DMS153 (cell line): ENCODE data around the gene CDKN2D.
A peak's percentile ranks its signal among the peaks of the same experiment; 100 is the strongest.
"Not testable (repeated sequence)": the region's sequence is repeated elsewhere in the genome, so short reads cannot be mapped to it uniquely, and the experiment has no call there.

Experiments
- DNase-seq: peaks from one replicate; lab custom pipeline; 2025; lab: John Stamatoyannopoulos, UW

CDKN2D gene

DNA sequence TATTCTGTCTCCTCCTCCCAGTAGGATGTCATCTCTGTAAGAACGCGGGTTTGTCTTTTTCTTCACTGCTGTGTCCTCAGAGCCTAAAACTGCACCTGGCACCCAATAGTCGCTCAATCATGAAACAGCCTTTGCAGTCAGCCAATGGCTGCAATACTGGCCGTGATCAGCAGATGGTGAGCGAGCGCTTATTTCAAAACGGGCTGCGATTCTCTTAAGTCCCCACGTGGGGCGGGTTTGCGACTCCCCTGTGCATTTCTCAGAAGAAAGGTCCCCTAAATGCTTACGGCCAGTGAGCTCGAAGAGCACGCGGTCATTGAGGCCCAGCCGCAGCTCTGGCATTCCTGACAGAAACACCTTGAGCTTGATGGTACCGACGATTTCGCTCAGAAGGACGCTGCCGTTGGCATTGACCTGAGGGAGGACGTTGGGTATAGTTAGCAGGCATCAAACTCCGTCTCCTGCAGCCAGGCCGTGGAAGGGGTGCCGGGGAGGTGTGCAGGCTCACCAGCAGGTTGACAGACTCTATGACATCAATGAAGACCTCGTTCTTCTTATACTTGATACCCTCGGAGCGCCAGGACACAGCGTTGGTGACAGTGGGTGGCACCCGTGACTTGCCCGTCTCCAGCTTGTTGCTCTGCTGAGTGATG, 12.3 kb upstream of the CDKN2D start:
- peak; percentile 49 for DNase-seq

- no peak for DNase-seq
Measured at GRCh38 chr19:10577951-10578350, 9.2 kb upstream of the CDKN2D start.

GRCh38 chr19:10575011-10575716, 6.4 kb upstream of the CDKN2D start:
- DNase-seq: no peak

DNA sequence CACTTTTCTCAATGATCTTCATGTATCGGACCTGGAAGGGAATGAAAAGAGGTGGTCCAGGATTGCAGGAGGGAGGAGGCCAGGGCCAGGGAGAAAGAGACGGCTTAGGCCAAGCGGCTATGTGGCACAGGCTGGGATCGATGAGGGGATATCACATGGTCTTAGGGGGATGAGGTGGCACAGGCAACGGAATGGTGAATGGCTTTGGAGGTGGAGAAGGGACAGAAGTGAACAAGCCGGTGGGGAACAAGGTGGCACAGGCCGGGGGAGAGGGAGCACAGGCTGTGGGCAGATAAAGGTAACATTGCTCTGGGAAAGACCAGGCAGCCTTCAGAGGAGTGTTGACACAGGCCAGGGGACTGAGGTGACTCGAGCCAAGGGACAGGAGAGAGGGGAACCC, 5.7 kb upstream of the CDKN2D start:
- DNase-seq: no peak

DNA sequence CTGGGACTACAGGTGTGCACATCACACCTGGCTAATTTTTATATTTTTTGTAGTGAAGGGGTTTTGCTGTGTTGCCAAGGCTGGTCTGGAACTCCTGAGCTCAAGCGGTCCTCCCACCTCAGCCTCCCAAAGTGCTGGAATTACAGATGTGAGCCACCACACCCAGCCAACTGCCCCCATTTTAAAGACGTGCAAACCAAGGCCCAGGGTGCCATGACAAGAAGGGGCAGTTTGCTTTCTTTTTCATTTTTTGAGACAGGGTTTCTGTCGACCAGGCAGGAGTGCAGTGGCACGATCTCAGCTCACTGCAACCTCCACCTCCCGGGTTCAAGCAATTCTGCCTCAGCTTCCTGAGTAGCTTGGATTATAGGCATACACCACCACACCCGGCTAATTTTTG, 5.0 kb upstream of the CDKN2D start:
- not testable (repeated sequence) for DNase-seq

DNA sequence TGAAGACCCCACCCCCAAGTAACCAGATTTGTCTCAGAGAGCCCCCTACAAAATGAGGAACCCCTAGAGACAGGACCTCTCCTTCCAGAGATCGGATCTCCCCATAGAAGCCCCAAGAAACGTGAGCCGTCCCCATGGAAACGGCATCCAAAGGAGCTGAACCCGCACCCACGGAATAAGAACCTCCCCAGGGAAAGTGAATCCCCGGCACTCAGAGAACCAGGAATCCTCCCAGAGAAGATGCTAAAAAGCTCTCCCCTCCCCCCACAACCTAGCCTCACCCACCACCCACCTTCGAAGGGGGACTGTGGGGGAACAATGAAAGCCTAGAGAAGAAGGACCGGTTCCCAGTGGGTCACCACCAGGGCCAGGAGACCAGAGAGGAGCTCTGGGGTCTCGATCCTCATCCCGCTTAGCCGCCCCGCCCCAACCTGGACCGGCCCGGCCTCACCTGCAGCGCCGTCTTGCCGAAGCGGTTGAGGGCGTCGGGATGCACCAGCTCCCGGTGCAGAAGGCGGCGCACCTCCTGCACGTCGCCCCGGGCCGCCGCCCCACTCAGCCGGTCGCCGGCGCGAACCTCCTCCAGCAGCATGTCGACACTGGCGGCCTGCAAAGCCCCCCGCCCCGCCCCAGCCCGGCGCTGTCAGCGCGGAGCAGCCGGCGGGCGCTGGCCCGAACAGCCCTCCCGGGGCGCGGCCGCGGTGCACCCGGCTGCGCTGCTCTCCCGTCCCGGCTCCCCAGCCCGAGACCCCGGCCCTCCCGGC, 535 bp downstream of the CDKN2D start:
- DNase-seq: peak; percentile 60

GRCh38 chr19:10567656-10568055, 1.1 kb downstream of the CDKN2D start:
- no peak for DNase-seq

DNA sequence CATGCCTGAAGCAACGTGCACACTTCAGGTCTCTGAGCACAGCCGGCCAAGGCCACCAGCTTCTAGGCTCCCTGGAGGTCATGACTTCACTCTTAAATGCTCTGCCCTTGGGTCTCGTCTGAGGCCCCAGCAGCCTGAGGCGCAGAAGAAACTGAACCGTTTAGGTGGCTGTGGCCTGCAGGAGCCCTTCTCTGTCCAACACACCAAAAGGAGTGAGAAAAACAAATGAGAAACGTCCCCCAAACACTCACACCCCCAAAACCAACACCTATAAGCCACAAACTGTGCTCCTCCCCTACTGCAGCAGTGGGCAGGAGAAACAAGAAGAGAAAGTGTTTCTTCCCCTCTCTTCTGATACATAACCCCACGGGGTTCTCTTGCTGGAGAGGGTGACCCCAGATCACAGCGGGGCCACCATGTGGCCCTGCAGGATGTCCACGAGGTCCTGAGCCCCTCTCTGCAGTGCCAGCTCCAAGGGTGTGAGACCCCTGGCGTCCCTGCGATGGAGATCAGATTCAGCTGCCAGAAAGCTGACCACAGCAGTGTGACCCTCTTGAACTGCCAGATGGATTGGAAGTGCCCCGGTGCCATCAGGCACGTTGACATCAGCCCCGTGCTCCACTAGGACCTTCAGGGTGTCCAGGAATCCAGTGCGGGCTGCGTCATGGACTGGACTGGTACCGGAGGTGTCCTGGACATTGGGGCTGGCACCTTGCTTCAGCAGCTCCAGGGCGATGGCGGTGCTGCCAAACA, 1.9 kb downstream of the CDKN2D start:
- DNase-seq: no peak

GRCh38 chr19:10566408-10566657, 2.4 kb downstream of the CDKN2D start:
- no peak for DNase-seq

DNA sequence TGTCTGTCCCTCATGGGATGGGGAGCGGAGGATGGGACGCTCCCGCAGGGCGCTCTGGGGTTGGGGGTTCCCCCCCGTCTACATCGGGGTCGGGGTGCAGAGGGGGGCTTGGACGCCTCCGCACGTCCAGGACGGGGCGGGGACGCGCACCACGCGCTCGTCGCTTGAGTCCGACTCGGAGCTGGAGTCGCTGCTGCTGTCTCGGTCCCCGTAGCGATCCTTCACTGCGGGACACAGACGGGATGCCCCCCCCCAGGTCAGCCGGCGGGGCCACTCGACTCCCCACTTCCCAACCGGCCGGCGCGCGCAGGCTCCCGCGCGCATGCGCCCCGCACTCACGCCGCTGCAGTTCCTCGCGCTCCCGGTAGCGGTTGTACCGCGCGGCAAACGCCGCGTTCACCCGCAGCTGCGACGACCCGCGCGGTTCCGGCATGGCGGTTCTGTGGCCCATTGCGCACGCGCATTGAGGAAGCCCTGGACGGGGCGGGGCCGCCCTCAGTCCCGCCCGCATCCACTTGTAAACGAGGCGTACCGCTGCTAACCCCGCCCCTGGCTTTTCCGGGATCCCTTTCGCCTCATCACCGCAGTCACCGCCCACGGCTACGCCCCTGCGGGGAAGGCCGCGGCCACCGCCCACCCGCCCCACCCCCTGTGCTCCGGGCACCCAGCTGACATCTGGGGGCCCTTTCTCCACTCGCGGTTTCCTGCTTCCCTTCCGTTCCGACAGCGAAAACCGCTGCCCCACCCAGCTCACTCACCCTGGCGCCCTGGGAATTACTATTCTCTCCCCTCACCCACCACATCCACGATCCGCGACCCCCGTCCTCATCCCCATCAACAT, 3.0 kb downstream of the CDKN2D start, which contains the start of gene KRI1:
Gene KRI1 (minus strand): TSS at position 444 of the 841 bp plus-strand sequence. CDS start 11 bp downstream, at position 433.
- peak; percentile 92 for DNase-seq

DNA sequence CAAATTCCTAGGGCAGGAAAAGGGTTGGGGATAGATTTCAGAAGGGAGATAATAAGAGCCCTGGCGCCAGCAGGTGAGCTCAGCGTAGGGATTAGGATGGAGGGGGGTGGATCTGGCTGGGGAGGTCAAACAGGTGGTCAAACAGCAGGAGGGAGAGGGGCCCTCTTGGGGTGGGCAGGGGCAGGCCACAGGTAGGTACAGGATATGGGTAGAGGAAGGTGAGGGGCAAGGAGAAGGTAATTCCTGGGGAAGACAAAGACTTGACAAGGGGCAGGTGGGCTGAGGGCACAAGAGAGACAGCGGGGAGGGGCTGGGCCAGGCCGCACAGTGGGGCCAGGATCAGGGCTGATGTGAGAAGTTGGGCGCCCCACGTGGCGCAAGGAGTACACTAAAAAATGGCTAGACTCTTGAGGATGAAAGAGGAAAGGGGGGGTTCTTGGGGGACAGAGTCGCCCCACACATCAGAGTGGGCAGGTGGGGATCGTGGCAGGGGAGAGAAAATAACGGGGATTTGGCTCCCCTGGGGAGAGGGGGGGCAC, 3.7 kb downstream of the CDKN2D start:
- no peak for DNase-seq

DNA sequence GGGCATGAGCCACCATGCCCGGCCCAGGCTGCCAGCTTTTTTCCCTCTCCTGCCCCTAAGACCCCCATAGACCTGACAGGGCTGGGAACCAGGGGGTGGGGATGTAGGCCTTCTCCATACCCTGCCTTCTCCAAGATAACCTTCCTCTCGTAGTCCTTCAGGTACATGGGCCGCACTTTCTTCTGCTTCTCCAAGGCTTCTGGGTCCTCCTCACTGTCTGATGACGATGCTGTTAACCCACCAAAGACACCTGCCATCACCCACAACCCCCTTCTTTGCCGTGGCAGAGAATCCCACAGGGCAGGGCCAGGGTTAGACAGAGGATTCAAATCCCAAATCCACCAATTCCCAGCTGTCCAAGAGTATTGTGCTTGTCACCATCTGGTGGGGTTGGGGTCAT, 6.2 kb downstream of the CDKN2D start:
- DNase-seq: no peak

GRCh38 chr19:10560154-10560553, 8.6 kb downstream of the CDKN2D start:
- no peak for DNase-seq

GRCh38 chr19:10557603-10558197, 11.1 kb downstream of the CDKN2D start:
- no peak for DNase-seq

- DNase-seq: no peak
Measured at GRCh38 chr19:10555610-10555973, 13.2 kb downstream of the CDKN2D start.

- no peak for DNase-seq
Measured at GRCh38 chr19:10554760-10555609, 13.8 kb downstream of the CDKN2D start.

- no peak for DNase-seq
Measured at GRCh38 chr19:10553943-10554381, 14.8 kb downstream of the CDKN2D start.

DNA sequence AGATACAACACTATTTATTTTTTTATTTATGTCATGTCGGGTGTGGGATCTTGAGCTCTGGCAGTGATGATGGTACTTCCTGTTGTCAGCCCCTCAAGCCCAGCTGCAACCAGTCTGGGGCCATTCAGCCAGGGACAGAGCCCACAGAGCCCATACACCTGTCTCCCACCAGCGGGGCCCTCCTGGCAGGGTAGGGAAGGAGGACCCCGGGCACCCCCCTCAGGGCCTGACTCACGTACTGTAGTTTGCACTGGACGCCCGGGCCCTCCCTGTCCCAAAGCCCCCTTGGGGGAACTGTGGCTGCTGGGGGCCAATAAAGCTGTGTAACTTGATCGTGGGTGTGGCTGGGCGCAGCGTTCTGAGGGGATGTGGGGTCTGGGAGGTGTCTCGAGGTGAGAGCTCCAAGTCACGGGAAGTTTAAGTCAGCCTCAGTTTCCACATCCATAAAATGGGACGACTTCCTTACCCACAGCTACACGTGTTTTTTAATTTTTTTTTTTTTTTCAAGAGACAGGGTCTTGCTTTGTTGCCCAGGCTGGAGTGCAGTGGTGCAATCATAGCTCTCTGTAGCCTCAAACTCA, 15.6 kb downstream of the CDKN2D start:
- DNase-seq: no peak

- no peak for DNase-seq
Measured at GRCh38 chr19:10552510-10553053, 16.2 kb downstream of the CDKN2D start.
